PC-3 (cell line): ENCODE measurements around the gene PLAA. TPM values are rescaled to one million over a fixed set of nuclear protein-coding genes. Genes with fewer than 3 reads are reported as not detected.

Source experiments
- ATAC-seq: fragments of 200-7000 bp; cut with Tn5 transposase; 2 replicates; pipeline ENCODE4 v1.9.1; 2020; ENCODE audit warnings: mild to moderate bottlenecking, moderate library complexity
- BruUV-seq: library from RNA; stranded (reverse); fragments of 400-500 nt; replicated peaks from 2 replicates; lab custom pipeline; 2021; lab: Mats Ljungman, UMichigan
- CTCF ChIA-PET: fragments of 300-600 bp; sonication (Branson Sonifier 250); formaldehyde crosslinking; loops from one replicate; lab custom pipeline; 2022; ENCODE audit warnings: antibody characterized with exemption; lab: Charles Lee
- POLR2A ChIA-PET: fragments of 300-600 bp; sonication (Branson Sonifier 250); formaldehyde crosslinking; loops from one replicate; lab custom pipeline; 2022; ENCODE audit warnings: antibody characterized with exemption; ENCODE audit not compliant: unreplicated experiment; lab: Charles Lee
- DNase-seq: peaks from one replicate; pipeline ENCODE4 v3.0.0-alpha.2; 2015
- H2AFZ ChIP-seq: fragments of 300-600 bp; sonication (generic); 2 replicates; pipeline ENCODE4 v1.6.0; 2016; ENCODE audit warnings: antibody characterized with exemption, low read length
- H3F3A ChIP-seq: fragments of 300-600 bp; sonication (generic); one replicate; pipeline ENCODE4 v1.6.0; 2017; ENCODE audit warnings: antibody characterized with exemption, low read length, control low read depth, mild to moderate bottlenecking; ENCODE audit not compliant: unreplicated experiment
- H3K27ac ChIP-seq: fragments of 300-600 bp; sonication (generic); 2 replicates; pipeline ENCODE4 v1.5.1; 2016; ENCODE audit warnings: mild to moderate bottlenecking, low read length
- H3K27me3 ChIP-seq: fragments of 300-600 bp; sonication (generic); 2 replicates; pipeline ENCODE4 v1.6.1; 2016; ENCODE audit warnings: low read length, mixed read lengths
- H3K36me3 ChIP-seq: fragments of 300-600 bp; sonication (generic); 2 replicates; pipeline ENCODE4 v1.6.1; 2016; ENCODE audit warnings: low read depth, mixed run types, low read length, mixed read lengths
- H3K4me1 ChIP-seq: fragments of 300-600 bp; sonication (generic); 2 replicates; pipeline ENCODE4 v1.5.1; 2016; ENCODE audit warnings: low read length; ENCODE audit not compliant: insufficient read depth
- H3K4me2 ChIP-seq: fragments of 300-600 bp; sonication (generic); 2 replicates; pipeline ENCODE4 v1.6.0; 2016; ENCODE audit warnings: low read length
- H3K4me3 ChIP-seq: fragments of 300-600 bp; sonication (generic); 2 replicates; pipeline ENCODE4 v1.5.1; 2016; ENCODE audit warnings: mild to moderate bottlenecking, low read length, mixed read lengths
- H3K79me2 ChIP-seq: fragments of 300-600 bp; sonication (generic); 2 replicates; pipeline ENCODE4 v1.6.1; 2017; ENCODE audit warnings: low read length, mixed read lengths
- H3K9ac ChIP-seq: fragments of 300-600 bp; sonication (generic); 2 replicates; pipeline ENCODE4 v1.6.0; 2016; ENCODE audit warnings: mild to moderate bottlenecking, low read length
- H3K9me2 ChIP-seq: fragments of 300-600 bp; sonication (generic); replicated peaks from 2 replicates; pipeline ENCODE4 v1.6.1; 2016; ENCODE audit warnings: mixed run types, low read length, mixed read lengths
- H3K9me3 ChIP-seq: fragments of 300-600 bp; sonication (generic); 2 replicates; pipeline ENCODE4 v1.6.1; 2016; ENCODE audit warnings: low read length, mixed read lengths
- H4K20me1 ChIP-seq: fragments of 300-600 bp; sonication (generic); 2 replicates; pipeline ENCODE4 v1.6.1; 2016; ENCODE audit warnings: low read length, mixed read lengths
- CTCF ChIP-seq: fragments of 300-600 bp; sonication (generic); conservative IDR thresholded peaks from 2 replicates; pipeline ENCODE4 v1.5.1; 2017; ENCODE audit warnings: antibody characterized with exemption, low read depth, mild to moderate bottlenecking, low read length
- EZH2 ChIP-seq: fragments of 300-600 bp; sonication (generic); IDR thresholded peaks from one replicate; pipeline ENCODE4 v1.6.1; 2017; ENCODE audit warnings: antibody characterized with exemption, mild to moderate bottlenecking, low read length; ENCODE audit not compliant: unreplicated experiment
- EZH2phosphoT487 ChIP-seq: fragments of 300-600 bp; sonication (generic); IDR thresholded peaks from 2 replicates; pipeline ENCODE4 v1.6.1; 2018; ENCODE audit warnings: mild to moderate bottlenecking, antibody characterized with exemption, low read length, borderline replicate concordance
- intact Hi-C: fragments of 100-400 bp; cut with micrococcal nuclease; formaldehyde crosslinking; loops from 2 replicates; pipeline ENCODE4 v1.9.0; 2023
- total RNA-seq: library from RNA; depleted of rRNA; stranded (reverse); fragments of >200 nt; gene quantifications from 2 replicates; pipeline ENCODE4 v1.2.3, GENCODE V29; 2014

PLAA gene
- total RNA-seq, 1 experiment from 2014 or later = 34.6 TPM

- H3K4me3 ChIP-seq = no peak overlapping the region
- H3K27ac ChIP-seq = no peak overlapping the region
- no peaks in the 10 kb centered on the region for H3K9me2 ChIP-seq
- no peaks in the 10 kb centered on the region for H3F3A ChIP-seq
- no peak overlapping the region for H2AFZ ChIP-seq
- DNase-seq (peak; percentile 26), ATAC-seq (no peak)
- no TSS peak for BruUV-seq
- CTCF ChIA-PET = no interaction called here
- intact Hi-C loops = no loop called here
- no peak for TF ChIP-seq EZH2
- no peak for TF ChIP-seq CTCF
- TF ChIP-seq EZH2phosphoT487 = no peak
- H4K20me1 ChIP-seq = no peaks in the 10 kb centered on the region
- H3K4me1 ChIP-seq = no peaks in the 10 kb centered on the region
- H3K9ac ChIP-seq = no peak overlapping the region
- H3K79me2 ChIP-seq = no peaks in the 10 kb centered on the region
- H3K36me3 ChIP-seq = no peaks in the 10 kb centered on the region
- H3K9me3 ChIP-seq = no peaks in the 10 kb centered on the region
- H3K27me3 ChIP-seq = no peaks in the 10 kb centered on the region
- POLR2A ChIA-PET = no interaction called here
- H3K4me2 ChIP-seq = no peak overlapping the region
Measured at GRCh38 chr9:26870292-26870691, 76.8 kb downstream of the PLAA start.

GRCh38 chr9:26863074-26863473, 84.0 kb downstream of the PLAA start:
- Histone ChIP-seq H3K27ac (no peak overlapping the region), H3K79me2 (no peaks in the 10 kb centered on the region), H4K20me1 (no peaks in the 10 kb centered on the region), H3K9ac (no peak overlapping the region), H3K4me1 (no peaks in the 10 kb centered on the region), H3K9me3 (no peaks in the 10 kb centered on the region), H3K36me3 (no peaks in the 10 kb centered on the region), H3K9me2 (no peaks in the 10 kb centered on the region), H3K4me2 (no peak overlapping the region), H3F3A (no peaks in the 10 kb centered on the region), H3K27me3 (no peaks in the 10 kb centered on the region), H3K4me3 (no peak overlapping the region), H2AFZ (no peak overlapping the region)
- CTCF ChIA-PET = no interaction called here
- ATAC-seq = no peak
- TF ChIP-seq CTCF (peak; percentile 52), EZH2phosphoT487 (no peak)
- POLR2A ChIA-PET = no interaction called here
- BruUV-seq = no TSS peak
- intact Hi-C loops = no loop called here
- peak; percentile 14 for DNase-seq

- TF ChIP-seq CTCF (peak; percentile 75), EZH2phosphoT487 (no peak)
- ATAC-seq (peak; percentile 55), DNase-seq (peak; percentile 69)
- H3K4me2 ChIP-seq = no peak overlapping the region
- BruUV-seq = no TSS peak
- no peaks in the 10 kb centered on the region; the same call in 1 of the 2 replicates for H3K36me3 ChIP-seq
- no peaks in the 10 kb centered on the region for H3K27me3 ChIP-seq
- CTCF ChIA-PET = no interaction called here
- no peaks in the 10 kb centered on the region for H3K9me2 ChIP-seq
- H3K9me3 ChIP-seq = no peaks in the 10 kb centered on the region
- no peak overlapping the region for H3K4me3 ChIP-seq
- H3F3A ChIP-seq = no peaks in the 10 kb centered on the region
- no peak overlapping the region for H3K9ac ChIP-seq
- no peak overlapping the region for H3K27ac ChIP-seq
- intact Hi-C loops = loop anchor here (1.0 kb wide), 1 partner anchor 112 kb away; no protein-coding TSS in a partner anchor
- no peaks in the 10 kb centered on the region for H3K4me1 ChIP-seq
- POLR2A ChIA-PET = no interaction called here
- no peak overlapping the region for H2AFZ ChIP-seq
- H3K79me2 ChIP-seq = no peaks in the 10 kb centered on the region
- H4K20me1 ChIP-seq = no peaks in the 10 kb centered on the region
Measured at GRCh38 chr9:26856413-26857032, 90.5 kb downstream of the PLAA start.
